BLaER1 (cell line): ENCODE measurements around the gene CX3CL1.

Source experiments
- H3K27ac ChIP-seq: shearing (Covaris generic); formaldehyde crosslinking; 2 replicates; pipeline ENCODE4 v1.8.1; 2022
- H3K27me3 ChIP-seq: shearing (Covaris generic); formaldehyde crosslinking; 2 replicates; pipeline ENCODE4 v1.8.1; 2022
- H3K36me3 ChIP-seq: shearing (Covaris generic); formaldehyde crosslinking; 2 replicates; pipeline ENCODE4 v1.8.1; 2022
- H3K4me1 ChIP-seq: shearing (Covaris generic); formaldehyde crosslinking; 2 replicates; pipeline ENCODE4 v1.8.1; 2022
- H3K4me2 ChIP-seq: shearing (Covaris generic); formaldehyde crosslinking; 2 replicates; pipeline ENCODE4 v1.8.1; 2022
- H3K4me3 ChIP-seq: shearing (Covaris generic); formaldehyde crosslinking; 2 replicates; pipeline ENCODE4 v1.8.1; 2022
- H3K9ac ChIP-seq: shearing (Covaris generic); formaldehyde crosslinking; 2 replicates; pipeline ENCODE4 v1.8.1; 2022
- H3K9me3 ChIP-seq: shearing (Covaris generic); formaldehyde crosslinking; 2 replicates; pipeline ENCODE4 v1.8.1; 2022
- H4K20me1 ChIP-seq: shearing (Covaris generic); formaldehyde crosslinking; 2 replicates; pipeline ENCODE4 v1.8.1; 2022
- Cebpa-rat ChIP-seq: shearing (Covaris generic); IDR thresholded peaks from 2 replicates; pipeline ENCODE4 v1.8.1; 2022

CX3CL1 gene

DNA sequence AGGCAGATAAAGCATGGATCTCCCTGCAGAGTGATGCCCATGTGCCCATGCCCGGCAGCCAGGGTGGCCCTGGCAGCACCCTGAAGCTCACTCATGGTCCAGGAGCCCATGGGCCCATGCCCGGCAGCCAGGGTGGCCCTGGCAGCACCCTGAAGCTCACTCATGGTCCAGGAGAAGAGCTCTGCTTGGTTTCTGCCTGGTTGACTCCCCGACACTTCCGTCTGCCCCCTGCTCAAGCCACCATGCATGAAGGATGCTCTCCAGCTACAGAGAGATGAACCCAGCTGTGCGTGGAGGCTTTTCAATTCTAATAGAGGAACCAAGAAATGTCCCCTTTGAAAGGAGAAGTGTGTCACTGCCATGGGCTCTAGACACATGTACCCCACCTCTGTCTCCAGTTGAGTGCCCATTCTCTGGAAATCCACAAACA, 41.0 kb downstream of the CX3CL1 start:
- no peak for TF ChIP-seq Cebpa-rat
- Histone ChIP-seq H4K20me1 (no peaks in the 10 kb centered on the region), H3K27me3 (no peaks in the 10 kb centered on the region), H3K4me2 (peak overlapping the region; percentile 73), H3K9ac (0 out of 2 replicates have a peak overlapping the region, but pooled peaks have one; percentile 19), H3K9me3 (no peaks in the 10 kb centered on the region), H3K27ac (peak overlapping the region; percentile 63), H3K4me1 (peaks cover 78% of the 10 kb centered on the region), H3K4me3 (no peak overlapping the region), H3K36me3 (no peaks in the 10 kb centered on the region)

DNA sequence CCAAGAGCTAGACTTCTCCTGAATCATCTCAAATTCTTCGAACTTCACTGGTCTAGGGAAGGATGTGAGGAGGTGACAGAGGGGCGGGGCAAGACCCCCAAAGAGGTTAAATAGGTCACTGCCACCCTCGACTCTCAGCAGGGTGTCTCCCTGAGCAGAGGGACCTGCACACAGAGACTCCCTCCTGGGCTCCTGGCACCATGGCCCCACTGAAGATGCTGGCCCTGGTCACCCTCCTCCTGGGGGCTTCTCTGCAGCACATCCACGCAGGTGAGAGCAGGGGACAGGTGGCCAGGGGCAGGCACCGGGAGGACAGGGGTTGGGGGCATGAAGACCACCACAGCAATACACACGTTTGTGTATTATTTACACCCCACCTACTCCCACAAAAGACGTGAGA, 41.4 kb downstream of the CX3CL1 start:
- Histone ChIP-seq H3K4me3 (no peak overlapping the region), H3K4me2 (peak overlapping the region; percentile 73), H3K4me1 (peaks cover 79% of the 10 kb centered on the region)

DNA sequence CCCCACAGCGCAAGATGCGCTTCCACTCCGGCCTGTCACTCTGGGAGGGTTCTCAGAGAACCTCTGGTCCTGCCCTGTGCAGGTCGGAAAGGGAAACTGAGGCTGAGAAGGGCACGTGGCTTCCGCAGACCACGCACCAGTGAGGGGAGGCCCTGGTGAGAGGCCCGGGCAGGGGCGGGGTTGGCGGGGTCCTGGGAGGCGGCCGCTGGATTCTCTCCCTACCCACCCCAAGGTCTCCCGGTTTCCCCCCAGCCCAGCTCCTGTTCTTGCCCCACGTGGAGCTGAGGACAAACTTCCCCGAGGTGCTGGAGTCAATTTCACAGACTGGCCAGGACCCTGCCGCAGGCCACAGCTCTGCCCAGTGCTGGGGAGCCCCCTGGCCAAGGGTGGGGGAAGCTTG, 43.8 kb downstream of the CX3CL1 start:
- H3K36me3 ChIP-seq, result no peaks in the 10 kb centered on the region
- H3K9me3 ChIP-seq, result no peaks in the 10 kb centered on the region
- H3K4me3 ChIP-seq, result no peak overlapping the region
- no peak for TF ChIP-seq Cebpa-rat
- H3K27me3 ChIP-seq, result no peaks in the 10 kb centered on the region
- peak overlapping the region; percentile 78 for H3K9ac ChIP-seq
- peak overlapping the region; percentile 83 for H3K4me2 ChIP-seq
- peaks cover 66% of the 10 kb centered on the region for H3K4me1 ChIP-seq
- H4K20me1 ChIP-seq, result no peaks in the 10 kb centered on the region
- H3K27ac ChIP-seq, result peak overlapping the region; percentile 90

More for the DNA sequence above, 41.4 kb downstream of the CX3CL1 start:
- no peaks in the 10 kb centered on the region for H3K27me3 ChIP-seq
- TF ChIP-seq Cebpa-rat, result no peak
- H3K27ac ChIP-seq, result peak overlapping the region; percentile 63; the same call in 1 of the 2 replicates
- H4K20me1 ChIP-seq, result no peaks in the 10 kb centered on the region
- no peaks in the 10 kb centered on the region for H3K9me3 ChIP-seq
- H3K36me3 ChIP-seq, result no peaks in the 10 kb centered on the region
- no peak overlapping the region for H3K9ac ChIP-seq

DNA sequence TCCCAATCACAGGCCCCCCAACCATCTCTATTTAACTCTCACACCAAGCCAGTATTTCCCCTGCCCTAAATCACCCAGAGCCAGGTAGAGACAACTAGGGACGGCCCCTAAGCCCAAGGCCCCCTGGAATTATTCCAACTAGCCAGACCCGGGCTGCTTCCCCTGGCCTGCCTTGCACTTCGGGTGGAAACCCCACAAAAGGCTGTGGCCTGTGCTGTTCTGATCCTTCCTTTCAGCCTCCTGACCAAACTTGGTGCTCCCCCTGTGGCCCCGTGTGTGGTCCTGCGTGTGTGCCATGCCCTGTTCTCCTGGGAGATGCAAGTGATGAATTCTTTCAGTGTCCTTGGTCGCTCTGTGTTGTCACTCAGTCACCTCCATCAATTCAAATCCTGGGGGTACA, 47.2 kb downstream of the CX3CL1 start:
- H3K9ac ChIP-seq, result no peak overlapping the region

DNA sequence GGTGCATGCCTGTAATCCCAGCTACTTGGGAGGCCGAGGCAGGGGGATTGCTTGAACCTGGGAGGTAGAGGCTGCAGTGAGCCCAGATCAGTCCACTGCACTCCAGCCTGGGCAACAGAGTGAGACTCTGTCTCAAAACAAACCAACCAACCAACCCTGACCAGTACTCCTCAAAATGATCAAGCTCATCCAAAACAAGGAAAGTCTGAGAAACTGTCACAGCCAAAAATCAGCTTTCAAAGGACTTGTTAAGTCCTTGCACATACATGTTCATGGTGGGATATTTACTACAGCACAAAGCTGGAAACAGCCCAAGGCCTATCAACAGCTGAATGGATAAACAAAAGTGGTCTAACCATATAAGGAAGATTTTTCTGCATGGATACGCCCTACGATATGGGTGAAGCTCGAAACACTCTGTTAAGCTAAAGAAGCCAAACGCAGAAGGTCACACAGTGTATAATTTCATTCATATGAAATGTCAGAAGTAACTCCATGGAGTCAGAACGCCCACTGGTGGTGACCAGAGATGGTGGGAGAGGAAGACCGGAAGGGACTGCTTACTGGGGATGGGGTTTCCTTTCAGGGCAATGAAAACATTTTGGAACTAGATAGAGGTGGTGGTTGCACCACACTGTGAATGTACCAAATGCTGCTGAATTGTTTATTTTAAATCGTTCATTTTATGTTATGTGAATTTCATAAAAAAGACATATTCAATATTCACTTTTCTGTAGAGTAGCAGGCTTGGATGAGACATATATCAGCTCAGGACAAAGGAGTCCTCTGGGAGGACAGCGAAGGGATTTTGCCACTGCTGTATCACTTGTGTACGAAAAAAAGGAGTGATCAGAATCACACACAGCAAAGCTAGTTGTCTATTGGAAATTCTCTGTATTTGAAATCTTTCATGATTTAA, 50.0 kb downstream of the CX3CL1 start:
- Histone ChIP-seq H3K9me3 (no peaks in the 10 kb centered on the region), H4K20me1 (no peaks in the 10 kb centered on the region), H3K27ac (no peak overlapping the region), H3K4me2 (no peak overlapping the region), H3K27me3 (no peaks in the 10 kb centered on the region), H3K36me3 (peaks cover 13% of the 10 kb centered on the region), H3K4me1 (peaks cover 18% of the 10 kb centered on the region), H3K9ac (no peak overlapping the region), H3K4me3 (no peak overlapping the region)
- TF ChIP-seq Cebpa-rat, result no peak

More for the DNA sequence above, 47.2 kb downstream of the CX3CL1 start:
- peak overlapping the region; percentile 3; the same call in 1 of the 2 replicates for H3K27ac ChIP-seq
- H3K36me3 ChIP-seq, result no peaks in the 10 kb centered on the region
- H3K4me2 ChIP-seq, result peak overlapping the region; percentile 54
- no peaks in the 10 kb centered on the region for H3K9me3 ChIP-seq
- H4K20me1 ChIP-seq, result no peaks in the 10 kb centered on the region
- H3K4me3 ChIP-seq, result no peak overlapping the region
- H3K4me1 ChIP-seq, result peaks cover 35% of the 10 kb centered on the region
- TF ChIP-seq Cebpa-rat, result no peak
- H3K27me3 ChIP-seq, result no peaks in the 10 kb centered on the region

DNA sequence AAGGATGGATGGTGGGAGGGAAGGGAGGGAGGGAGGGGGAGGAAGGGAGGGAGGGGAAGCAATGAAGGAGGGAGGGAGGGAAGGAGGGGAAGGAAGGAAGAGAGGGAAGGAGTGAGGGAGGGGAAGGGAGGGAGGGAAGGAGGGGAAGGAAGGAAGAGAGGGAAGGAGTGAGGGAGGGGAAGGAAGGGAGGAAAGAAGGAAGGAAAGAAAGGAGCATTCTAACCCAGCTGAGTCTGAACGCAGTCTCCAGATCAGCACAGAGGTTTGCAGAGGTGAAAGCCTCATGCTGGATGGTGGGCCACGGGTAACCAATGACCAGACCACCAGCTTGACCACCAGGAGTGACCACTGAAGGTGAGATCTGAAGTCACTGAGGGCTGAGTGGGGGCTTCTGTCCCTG, 50.9 kb downstream of the CX3CL1 start:
- Histone ChIP-seq H3K4me2 (no peak overlapping the region), H4K20me1 (no peaks in the 10 kb centered on the region), H3K4me3 (no peak overlapping the region), H3K9me3 (no peaks in the 10 kb centered on the region), H3K9ac (no peak overlapping the region), H3K27ac (no peak overlapping the region), H3K36me3 (peaks cover 22% of the 10 kb centered on the region), H3K27me3 (no peaks in the 10 kb centered on the region), H3K4me1 (peaks cover 14% of the 10 kb centered on the region)
- no peak for TF ChIP-seq Cebpa-rat

DNA sequence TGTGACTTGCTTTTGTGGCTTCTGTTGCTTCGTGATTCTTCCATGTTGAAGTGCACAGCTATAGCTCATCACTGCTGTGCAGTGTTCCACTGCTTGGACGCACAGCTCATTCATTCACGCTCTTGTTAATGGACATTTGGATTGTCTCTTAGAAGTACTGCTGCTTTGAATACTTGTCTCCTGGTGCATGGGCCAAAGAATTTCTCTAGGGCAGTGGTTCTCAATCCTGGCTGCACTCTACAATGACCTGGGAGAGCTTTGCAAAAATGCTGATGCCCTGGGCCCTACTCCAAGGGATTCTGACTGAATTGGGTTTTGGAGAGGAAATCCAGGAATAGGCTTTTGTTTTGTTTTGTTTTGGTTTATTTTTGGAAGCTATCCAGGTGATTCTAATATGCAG, 52.3 kb downstream of the CX3CL1 start:
- no peak for TF ChIP-seq Cebpa-rat

DNA sequence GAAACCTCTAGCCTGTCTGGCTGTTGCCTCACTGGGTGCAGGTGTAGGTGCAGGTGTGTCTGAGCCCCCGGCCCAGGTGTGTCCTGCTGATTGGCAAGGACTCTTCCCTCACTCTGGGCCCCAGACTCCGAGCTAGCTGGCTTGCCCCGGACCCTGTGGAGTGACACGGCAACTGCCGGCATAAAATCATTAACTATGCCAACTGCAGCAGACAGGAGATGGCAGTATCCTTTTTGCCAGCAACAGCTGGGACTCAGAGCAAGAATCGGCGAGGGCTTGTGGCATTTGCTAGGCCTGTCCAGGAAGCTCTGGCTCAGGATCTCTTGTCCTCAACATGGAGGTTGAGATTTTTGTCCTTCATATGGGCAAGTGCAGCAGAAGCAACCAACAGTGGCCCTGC, 54.1 kb downstream of the CX3CL1 start:
- H3K4me3 ChIP-seq, result no peak overlapping the region
- H3K27ac ChIP-seq, result no peak overlapping the region
- H3K4me1 ChIP-seq, result no peaks in the 10 kb centered on the region
- H3K9ac ChIP-seq, result no peak overlapping the region
- TF ChIP-seq Cebpa-rat, result no peak
- no peaks in the 10 kb centered on the region for H4K20me1 ChIP-seq
- no peaks in the 10 kb centered on the region for H3K9me3 ChIP-seq
- no peak overlapping the region for H3K4me2 ChIP-seq
- no peaks in the 10 kb centered on the region for H3K27me3 ChIP-seq
- H3K36me3 ChIP-seq, result peaks cover 54% of the 10 kb centered on the region

More for the DNA sequence above, 52.3 kb downstream of the CX3CL1 start:
- Histone ChIP-seq H3K9me3 (no peaks in the 10 kb centered on the region), H3K4me2 (no peak overlapping the region), H3K27ac (no peak overlapping the region), H4K20me1 (no peaks in the 10 kb centered on the region), H3K27me3 (no peaks in the 10 kb centered on the region), H3K36me3 (peaks cover 36% of the 10 kb centered on the region), H3K4me1 (peaks cover 2% of the 10 kb centered on the region), H3K9ac (0 out of 2 replicates have a peak overlapping the region, but pooled peaks have one; percentile 10), H3K4me3 (no peak overlapping the region)

DNA sequence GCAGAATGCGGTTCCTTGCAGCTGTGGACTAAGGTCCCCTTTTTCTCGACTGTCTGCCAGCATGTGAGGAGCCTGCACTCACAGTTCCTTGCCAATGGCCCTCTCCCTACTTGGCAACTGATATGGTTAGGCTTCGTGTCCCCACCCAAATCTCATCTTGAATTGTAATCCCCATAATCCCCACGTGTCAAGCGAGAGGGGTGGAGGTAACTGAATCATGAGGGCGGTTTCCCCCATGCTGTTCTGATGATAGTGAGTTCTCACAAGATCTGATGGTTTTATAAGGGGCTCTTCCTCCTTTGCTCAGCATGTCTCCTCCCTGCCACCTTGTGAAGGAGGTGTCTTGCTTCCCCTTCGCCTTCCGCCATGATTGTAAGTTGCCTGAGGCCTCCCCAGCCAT, 55.0 kb downstream of the CX3CL1 start:
- TF ChIP-seq Cebpa-rat, result no peak
- H3K9me3 ChIP-seq, result no peaks in the 10 kb centered on the region
- peaks cover 64% of the 10 kb centered on the region for H3K36me3 ChIP-seq
- H3K9ac ChIP-seq, result no peak overlapping the region
- no peak overlapping the region for H3K4me2 ChIP-seq
- no peak overlapping the region for H3K4me3 ChIP-seq
- H3K27me3 ChIP-seq, result no peaks in the 10 kb centered on the region
- no peaks in the 10 kb centered on the region for H3K4me1 ChIP-seq
- no peaks in the 10 kb centered on the region for H4K20me1 ChIP-seq
- no peak overlapping the region for H3K27ac ChIP-seq

DNA sequence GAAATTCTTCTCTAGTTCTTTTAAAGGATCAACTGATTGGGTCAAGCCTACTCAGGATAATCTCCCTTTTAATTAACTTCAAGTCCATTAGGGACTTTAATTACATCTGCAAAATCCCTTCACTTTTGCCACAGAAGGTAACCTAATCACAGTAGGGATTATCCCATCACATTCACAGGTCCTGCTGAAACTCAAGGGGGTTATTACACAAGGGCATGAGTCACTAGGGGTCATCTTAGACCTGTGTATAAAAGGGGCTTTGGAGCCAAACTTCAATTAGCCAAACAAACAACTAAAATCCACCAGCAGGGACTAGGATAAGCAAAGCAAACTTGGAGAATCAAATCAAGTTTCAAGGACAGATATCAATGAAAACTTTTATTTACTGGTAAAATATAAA, 55.5 kb downstream of the CX3CL1 start:
- Histone ChIP-seq H3K27me3 (no peaks in the 10 kb centered on the region), H3K4me2 (no peak overlapping the region), H3K9ac (no peak overlapping the region), H3K4me3 (no peak overlapping the region), H3K27ac (no peak overlapping the region), H4K20me1 (no peaks in the 10 kb centered on the region), H3K9me3 (no peaks in the 10 kb centered on the region), H3K36me3 (peaks cover 69% of the 10 kb centered on the region), H3K4me1 (no peaks in the 10 kb centered on the region)
- no peak for TF ChIP-seq Cebpa-rat
